Gastroesophageal sphincter (tissue), 4 donors: ENCODE results near the gene CARD19. TPM values are rescaled to one million over a fixed set of nuclear protein-coding genes. Genes with fewer than 3 reads are reported as not detected.

ENCODE experiments used
- ATAC-seq: fragments of 150-250 bp; one replicate; pipeline ENCODE4 v1.9.1; 2016; ENCODE audit warnings: mild to moderate bottlenecking, moderate library complexity
- H3K27ac ChIP-seq, 4 donors: fragments of 200-600 bp; sonication (generic) in 3 of 4; 1 replicate in 3 of 4; 2 replicates in 1 of 4; pipeline ENCODE4 v1.5.1; 2016 to 2019
- H3K27me3 ChIP-seq: fragments of 200-600 bp; sonication (generic); one replicate; pipeline ENCODE4 v1.5.1; 2019
- H3K36me3 ChIP-seq, 2 donors: fragments of 200-600 bp; sonication (generic); one replicate each; pipeline ENCODE4 v1.5.1; 2019; ENCODE audit warnings: control low read depth in 1 of 2
- H3K4me1 ChIP-seq, 3 donors: fragments of 200-600 bp; sonication (generic); 1 replicate in 2 of 3; 2 replicates in 1 of 3; pipeline ENCODE4 v1.5.1; 2016 to 2019; ENCODE audit warnings: control low read depth in 2 of 3
- H3K4me3 ChIP-seq, 2 donors: fragments of 200-600 bp; sonication (generic); one replicate each; pipeline ENCODE4 v1.5.1; 2019; ENCODE audit warnings: mild to moderate bottlenecking in 1 of 2, moderate library complexity in 1 of 2
- H3K9me3 ChIP-seq, 3 donors: fragments of 200-600 bp; sonication (generic); one replicate each; pipeline ENCODE4 v1.5.1; 2017 to 2019; ENCODE audit warnings: control low read depth in 2 of 3
- EP300 ChIP-seq: sonication (generic); formaldehyde crosslinking; IDR thresholded peaks from one replicate; pipeline ENCODE4 v1.6.1; 2017; ENCODE audit warnings: antibody characterized with exemption, mild to moderate bottlenecking
- POLR2A ChIP-seq, 2 donors: fragments of 450-650 bp; IDR thresholded peaks; one replicate each; pipeline ENCODE4 v1.6.1; 2017; ENCODE audit warnings: antibody characterized with exemption in 2 of 2, mild to moderate bottlenecking in 2 of 2, moderate library complexity in 1 of 2
- POLR2AphosphoS5 ChIP-seq: sonication (generic); formaldehyde crosslinking; IDR thresholded peaks from one replicate; pipeline ENCODE4 v1.6.1; 2017; ENCODE audit warnings: antibody characterized with exemption
- WGBS, 2 donors: methylation state at CpG; one replicate each; pipeline ENCODE4 v1.1.5; 2018; ENCODE audit warnings: low coverage in 1 of 2; 5-methylcytosine and 5-hydroxymethylcytosine counted together
- total RNA-seq, 4 donors: library from RNA; depleted of rRNA; stranded (reverse); fragments of >200 nt; gene quantifications; one replicate each; pipeline ENCODE4 v1.1.0, GENCODE V29; 2016
- TF ChIP-seq, protein P1 (sequence below), 4 experiments: fragments of 200-600 bp in 2 of 4; fragments of 450-650 bp in 2 of 4; sonication (generic) in 1 of 4; IDR thresholded peaks; one replicate each; pipeline ENCODE4 v1.5.1; 2017 to 2019; ENCODE audit warnings: antibody characterized with exemption in 4 of 4, mild to moderate bottlenecking in 2 of 4, moderate library complexity in 2 of 4

Gene CARD19
- total RNA-seq, 4 donors from 2014 or later: 78.5 to 82.2 (median 80.1) TPM

DNA sequence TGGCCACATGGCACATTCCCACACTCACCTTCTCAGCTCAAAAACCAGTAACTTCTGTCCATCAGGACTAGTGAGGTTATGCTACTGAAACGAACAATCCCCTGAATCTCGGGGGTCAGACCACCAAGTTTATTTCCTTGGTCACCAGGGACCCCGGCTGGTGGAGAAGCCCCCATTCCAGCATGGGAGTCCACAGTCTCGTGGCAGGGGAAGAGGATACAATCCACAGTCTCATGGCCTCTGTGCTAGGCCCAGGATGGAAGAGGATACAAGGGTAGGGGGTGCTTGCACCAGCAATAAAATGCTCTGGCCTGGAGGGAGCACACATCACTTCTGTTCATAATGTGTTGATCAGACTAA is 7.4 kb upstream of the CARD19 start:
- no peaks in the 10 kb centered on the region for H3K27me3 ChIP-seq
- TF ChIP-seq POLR2A (IDR thresholded peaks at IDR 0.05) (no peak), EP300 (no peak)
- TF ChIP-seq, protein P1, sequence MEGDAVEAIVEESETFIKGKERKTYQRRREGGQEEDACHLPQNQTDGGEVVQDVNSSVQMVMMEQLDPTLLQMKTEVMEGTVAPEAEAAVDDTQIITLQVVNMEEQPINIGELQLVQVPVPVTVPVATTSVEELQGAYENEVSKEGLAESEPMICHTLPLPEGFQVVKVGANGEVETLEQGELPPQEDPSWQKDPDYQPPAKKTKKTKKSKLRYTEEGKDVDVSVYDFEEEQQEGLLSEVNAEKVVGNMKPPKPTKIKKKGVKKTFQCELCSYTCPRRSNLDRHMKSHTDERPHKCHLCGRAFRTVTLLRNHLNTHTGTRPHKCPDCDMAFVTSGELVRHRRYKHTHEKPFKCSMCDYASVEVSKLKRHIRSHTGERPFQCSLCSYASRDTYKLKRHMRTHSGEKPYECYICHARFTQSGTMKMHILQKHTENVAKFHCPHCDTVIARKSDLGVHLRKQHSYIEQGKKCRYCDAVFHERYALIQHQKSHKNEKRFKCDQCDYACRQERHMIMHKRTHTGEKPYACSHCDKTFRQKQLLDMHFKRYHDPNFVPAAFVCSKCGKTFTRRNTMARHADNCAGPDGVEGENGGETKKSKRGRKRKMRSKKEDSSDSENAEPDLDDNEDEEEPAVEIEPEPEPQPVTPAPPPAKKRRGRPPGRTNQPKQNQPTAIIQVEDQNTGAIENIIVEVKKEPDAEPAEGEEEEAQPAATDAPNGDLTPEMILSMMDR (IDR thresholded peaks at IDR 0.05): no peak
- no peak for ATAC-seq
- WGBS, 2 donors: 100% methylated on average over 1 of the region's 4 CpGs; no CpG with 5 or more reads in 1 of the 2 donors
- H3K36me3 ChIP-seq: no peaks in the 10 kb centered on the region
- H3K27ac ChIP-seq: no peak overlapping the region
- peaks cover 0 to 8% (median 0%) of the 10 kb centered on the region in 3 donors for H3K9me3 ChIP-seq
- H3K4me1 ChIP-seq: peaks cover 0 to 11% (median 4%) of the 10 kb centered on the region in 3 donors
- H3K4me3 ChIP-seq: no peak overlapping the region

GRCh38 chr9:93089024-93089423 is 7.0 kb upstream of the CARD19 start:
- no peak for TF ChIP-seq POLR2A (IDR thresholded peaks at IDR 0.05)
- TF ChIP-seq POLR2AphosphoS5: no peak
- TF ChIP-seq, protein P1 (IDR thresholded peaks at IDR 0.05): no peak
- no peak for TF ChIP-seq EP300
- H3K27ac ChIP-seq: no peak overlapping the region
- no peak overlapping the region for H3K4me3 ChIP-seq
- WGBS, 2 donors: 86 to 88% methylated on average over 5 of the region's 5 CpGs
- H3K4me1 ChIP-seq: peaks cover 0 to 15% (median 7%) of the 10 kb centered on the region in 3 donors
- H3K27me3 ChIP-seq: no peaks in the 10 kb centered on the region
- H3K36me3 ChIP-seq: no peaks in the 10 kb centered on the region
- no peak for ATAC-seq
- peaks cover 0 to 8% (median 0%) of the 10 kb centered on the region in 3 donors for H3K9me3 ChIP-seq

- no peak for ATAC-seq
- no peaks in the 10 kb centered on the region for H3K27me3 ChIP-seq
- H3K9me3 ChIP-seq: peaks cover 0 to 8% (median 0%) of the 10 kb centered on the region in 3 donors
- H3K4me1 ChIP-seq: peaks cover 0 to 20% (median 12%) of the 10 kb centered on the region in 3 donors
- no peaks in the 10 kb centered on the region for H3K36me3 ChIP-seq
- no peak overlapping the region for H3K4me3 ChIP-seq
- TF ChIP-seq, protein P1 (IDR thresholded peaks at IDR 0.05): no peak
- no peak for TF ChIP-seq EP300
- WGBS, 2 donors: 82 to 88% methylated on average over 6 to 7 of the region's 12 CpGs
- H3K27ac ChIP-seq: no peak overlapping the region
Measured at GRCh38 chr9:93089481-93089991, 6.5 kb upstream of the CARD19 start.

- Histone ChIP-seq H3K9me3 (peaks cover 0 to 8% (median 0%) of the 10 kb centered on the region in 3 donors), H3K4me3 (no peak overlapping the region), H3K27ac (no peak overlapping the region), H3K36me3 (no peaks in the 10 kb centered on the region), H3K4me1 (peaks cover 0 to 26% (median 18%) of the 10 kb centered on the region in 3 donors), H3K27me3 (no peaks in the 10 kb centered on the region)
- 72 to 94% methylated on average over 8 of the region's 8 CpGs for WGBS, 2 donors
- TF ChIP-seq EP300 (no peak), POLR2AphosphoS5 (no peak)
- ATAC-seq: no peak
Measured at GRCh38 chr9:93090091-93090655, 5.8 kb upstream of the CARD19 start.

GRCh38 chr9:93091056-93091452 is 5.0 kb upstream of the CARD19 start:
- H3K4me1 ChIP-seq: peaks cover 0 to 27% (median 18%) of the 10 kb centered on the region in 3 donors
- no peaks in the 10 kb centered on the region for H3K36me3 ChIP-seq
- ATAC-seq: no peak
- no peak overlapping the region for H3K27ac ChIP-seq
- 76 to 86% methylated on average over 1 to 4 of the region's 4 CpGs for WGBS, 2 donors
- no peaks in the 10 kb centered on the region for H3K27me3 ChIP-seq
- H3K9me3 ChIP-seq: peaks cover 0 to 8% (median 0%) of the 10 kb centered on the region in 3 donors
- no peak overlapping the region for H3K4me3 ChIP-seq
- TF ChIP-seq EP300 (no peak), POLR2A (IDR thresholded peaks at IDR 0.05) (no peak), POLR2AphosphoS5 (no peak)
- TF ChIP-seq, protein P1 (IDR thresholded peaks at IDR 0.05): no peak
